Gastrocnemius medialis (tissue), 4 donors: Measurements from ENCODE around the gene TMEM39B.

Source experiments
- POLR2A ChIP-seq, 2 donors: fragments of 450-650 bp; IDR thresholded peaks; one replicate each; pipeline ENCODE4 v1.6.1; 2017; ENCODE audit warnings: antibody characterized with exemption in 2 of 2, mild to moderate bottlenecking in 2 of 2, moderate library complexity in 2 of 2
- TF ChIP-seq, protein P1 (sequence below), 5 experiments: fragments of 450-650 bp in 3 of 5; fragments of 200-600 bp in 2 of 5; sonication (generic) in 2 of 5; IDR thresholded peaks in 4 of 5; conservative IDR thresholded peaks in 1 of 5; 1 replicate in 4 of 5; 2 replicates in 1 of 5; pipeline ENCODE4 v1.5.1; 2016 to 2019; ENCODE audit warnings: antibody characterized with exemption in 5 of 5, mild to moderate bottlenecking in 3 of 5, moderate library complexity in 3 of 5

DNA sequence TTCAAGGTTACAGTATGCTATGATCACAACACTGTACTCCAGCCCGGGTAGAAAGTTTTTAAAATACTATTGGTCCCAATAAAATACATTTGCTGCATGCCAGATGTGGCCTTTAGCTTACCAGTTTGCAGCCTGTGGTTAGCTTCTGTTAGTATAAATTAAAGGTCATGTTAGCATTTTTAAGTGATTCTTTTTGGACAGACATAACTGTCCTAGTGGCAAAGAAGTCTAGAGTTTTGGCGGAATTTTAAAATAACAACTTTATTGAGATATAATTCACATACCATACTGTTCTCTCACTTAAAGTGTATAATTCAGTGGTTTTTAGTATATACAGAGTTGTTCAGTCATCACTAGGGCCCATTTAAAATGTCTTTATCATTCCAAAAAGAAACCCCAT lies 24.3 kb upstream of the TMEM39B start:
- TF ChIP-seq, protein P1, sequence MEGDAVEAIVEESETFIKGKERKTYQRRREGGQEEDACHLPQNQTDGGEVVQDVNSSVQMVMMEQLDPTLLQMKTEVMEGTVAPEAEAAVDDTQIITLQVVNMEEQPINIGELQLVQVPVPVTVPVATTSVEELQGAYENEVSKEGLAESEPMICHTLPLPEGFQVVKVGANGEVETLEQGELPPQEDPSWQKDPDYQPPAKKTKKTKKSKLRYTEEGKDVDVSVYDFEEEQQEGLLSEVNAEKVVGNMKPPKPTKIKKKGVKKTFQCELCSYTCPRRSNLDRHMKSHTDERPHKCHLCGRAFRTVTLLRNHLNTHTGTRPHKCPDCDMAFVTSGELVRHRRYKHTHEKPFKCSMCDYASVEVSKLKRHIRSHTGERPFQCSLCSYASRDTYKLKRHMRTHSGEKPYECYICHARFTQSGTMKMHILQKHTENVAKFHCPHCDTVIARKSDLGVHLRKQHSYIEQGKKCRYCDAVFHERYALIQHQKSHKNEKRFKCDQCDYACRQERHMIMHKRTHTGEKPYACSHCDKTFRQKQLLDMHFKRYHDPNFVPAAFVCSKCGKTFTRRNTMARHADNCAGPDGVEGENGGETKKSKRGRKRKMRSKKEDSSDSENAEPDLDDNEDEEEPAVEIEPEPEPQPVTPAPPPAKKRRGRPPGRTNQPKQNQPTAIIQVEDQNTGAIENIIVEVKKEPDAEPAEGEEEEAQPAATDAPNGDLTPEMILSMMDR (IDR thresholded peaks at IDR 0.05 in 4 of 5, conservative IDR thresholded peaks at IDR 0.05 in 1 of 5): no peak
- no peak for TF ChIP-seq POLR2A (IDR thresholded peaks at IDR 0.05)
